Globus pallidus (tissue), 1 donor: ENCODE results near the gene LIN7A.

Source experiments
- DNase-seq: peaks from one replicate; pipeline ENCODE4 v3.0.0-alpha.2; 2015; ENCODE audit warnings: low spot score

LIN7A gene

GRCh38 chr12:80937391-80938238, at the start of gene LIN7A:
Gene LIN7A (minus strand): TSS chr12:80937934. CDS start chr12:80937722, 212 bp downstream.
- peak; percentile 7 for DNase-seq

GRCh38 chr12:80986224-80986623, 48.5 kb upstream of the LIN7A start:
- no peak for DNase-seq

- DNase-seq: no peak
Observed at GRCh38 chr12:80979816-80980215, 42.1 kb upstream of the LIN7A start.

GRCh38 chr12:80979251-80979650, 41.5 kb upstream of the LIN7A start:
- DNase-seq: no peak

- DNase-seq: no peak
Observed at GRCh38 chr12:80977346-80977745, 39.6 kb upstream of the LIN7A start.

- DNase-seq: no peak
Observed at GRCh38 chr12:80968326-80968725, 30.6 kb upstream of the LIN7A start.

- no peak for DNase-seq
Observed at GRCh38 chr12:80967565-80967964, 29.8 kb upstream of the LIN7A start.

GRCh38 chr12:80966001-80966400, 28.3 kb upstream of the LIN7A start:
- no peak for DNase-seq

GRCh38 chr12:80958162-80958561, 20.4 kb upstream of the LIN7A start:
- no peak for DNase-seq

GRCh38 chr12:80954857-80955520, 17.3 kb upstream of the LIN7A start:
- DNase-seq: no peak

- DNase-seq: no peak
Observed at GRCh38 chr12:80952443-80952842, 14.7 kb upstream of the LIN7A start.

- DNase-seq: no peak
Observed at GRCh38 chr12:80946591-80946990, 8.9 kb upstream of the LIN7A start.

- no peak for DNase-seq
Observed at GRCh38 chr12:80943338-80943737, 5.6 kb upstream of the LIN7A start.

GRCh38 chr12:80941916-80942315, 4.2 kb upstream of the LIN7A start:
- DNase-seq: no peak

GRCh38 chr12:80939231-80939950, 1.7 kb upstream of the LIN7A start:
- DNase-seq: no peak

- no peak for DNase-seq
Observed at GRCh38 chr12:80938397-80938796, 663 bp upstream of the LIN7A start.

GRCh38 chr12:80936642-80937390, 918 bp downstream of the LIN7A start:
- peak; percentile 7 for DNase-seq

GRCh38 chr12:80936353-80936641, 1.4 kb downstream of the LIN7A start:
- no peak for DNase-seq

- DNase-seq: no peak
Observed at GRCh38 chr12:80935111-80935510, 2.6 kb downstream of the LIN7A start.

- DNase-seq: no peak
Observed at GRCh38 chr12:80925983-80926382, 11.8 kb downstream of the LIN7A start.

GRCh38 chr12:80925237-80925636, 12.5 kb downstream of the LIN7A start:
- no peak for DNase-seq

GRCh38 chr12:80924437-80924836, 13.3 kb downstream of the LIN7A start:
- no peak for DNase-seq
